Measurements from ENCODE around the gene SUPT7L.

DNA sequence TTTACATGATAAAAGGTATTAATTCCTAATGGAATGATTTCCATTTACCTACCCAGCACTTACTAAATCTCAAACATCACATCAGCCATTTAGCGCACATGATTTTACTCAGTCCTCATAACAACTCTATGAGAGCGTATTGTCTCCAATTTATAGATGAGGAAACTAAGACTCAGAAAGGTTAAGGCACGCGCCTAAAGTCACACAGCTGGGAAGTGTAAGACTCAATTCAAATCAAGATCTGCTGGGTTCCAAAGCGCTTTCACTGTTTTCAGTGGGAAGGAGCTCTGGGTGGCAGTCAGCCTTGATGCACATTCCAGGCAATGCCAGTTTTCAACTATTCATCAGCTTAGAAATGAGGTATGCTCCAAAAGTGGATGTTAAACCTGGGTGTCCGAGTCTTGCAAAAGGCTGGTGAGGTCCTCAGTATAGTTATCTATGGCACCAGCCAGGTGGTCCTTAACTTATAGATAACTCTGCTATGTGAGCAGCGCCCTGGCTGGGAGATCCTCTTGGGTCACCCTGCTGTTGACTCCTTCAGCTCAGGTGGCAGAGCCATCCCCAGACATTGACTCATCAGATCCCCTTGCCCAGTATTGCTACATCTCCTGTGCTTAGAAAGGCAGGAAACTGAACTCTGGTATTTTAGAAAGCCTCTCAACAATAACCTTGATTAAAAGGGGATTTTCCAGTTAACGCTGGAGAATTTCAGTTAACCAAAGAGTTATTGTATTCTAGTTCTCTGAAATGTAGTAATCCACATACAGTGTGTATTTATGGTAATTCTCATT, 47.4 kb upstream of the SUPT7L start:
- TF ChIP-seq XRCC5 (optimal IDR thresholded peaks at IDR 0.05; ENCODE audit: low read length) (no peak), RELA (CRISPR knock-in tag; IDR thresholded peaks at IDR 0.05) (no peak), TAF1 (CRISPR knock-in tag; IDR thresholded peaks at IDR 0.05) (no peak), POLR2AphosphoS5 (IDR thresholded peaks at IDR 0.05; ENCODE audit: low read depth, low read length) (no peak), NR2C2 (CRISPR knock-in tag; IDR thresholded peaks at IDR 0.05; ENCODE audit: borderline replicate concordance) (no peak), HMG20B (CRISPR knock-in tag; conservative IDR thresholded peaks at IDR 0.05) (no peak), YY1 (IDR thresholded peaks at IDR 0.05; ENCODE audit: insufficient read depth, insufficient replicate concordance, low read depth, low read length) (no peak)
- TF ChIP-seq, protein P1, sequence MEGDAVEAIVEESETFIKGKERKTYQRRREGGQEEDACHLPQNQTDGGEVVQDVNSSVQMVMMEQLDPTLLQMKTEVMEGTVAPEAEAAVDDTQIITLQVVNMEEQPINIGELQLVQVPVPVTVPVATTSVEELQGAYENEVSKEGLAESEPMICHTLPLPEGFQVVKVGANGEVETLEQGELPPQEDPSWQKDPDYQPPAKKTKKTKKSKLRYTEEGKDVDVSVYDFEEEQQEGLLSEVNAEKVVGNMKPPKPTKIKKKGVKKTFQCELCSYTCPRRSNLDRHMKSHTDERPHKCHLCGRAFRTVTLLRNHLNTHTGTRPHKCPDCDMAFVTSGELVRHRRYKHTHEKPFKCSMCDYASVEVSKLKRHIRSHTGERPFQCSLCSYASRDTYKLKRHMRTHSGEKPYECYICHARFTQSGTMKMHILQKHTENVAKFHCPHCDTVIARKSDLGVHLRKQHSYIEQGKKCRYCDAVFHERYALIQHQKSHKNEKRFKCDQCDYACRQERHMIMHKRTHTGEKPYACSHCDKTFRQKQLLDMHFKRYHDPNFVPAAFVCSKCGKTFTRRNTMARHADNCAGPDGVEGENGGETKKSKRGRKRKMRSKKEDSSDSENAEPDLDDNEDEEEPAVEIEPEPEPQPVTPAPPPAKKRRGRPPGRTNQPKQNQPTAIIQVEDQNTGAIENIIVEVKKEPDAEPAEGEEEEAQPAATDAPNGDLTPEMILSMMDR (CRISPR knock-in tag; IDR thresholded peaks at IDR 0.05) = no peak
- TF ChIP-seq, protein P2, sequence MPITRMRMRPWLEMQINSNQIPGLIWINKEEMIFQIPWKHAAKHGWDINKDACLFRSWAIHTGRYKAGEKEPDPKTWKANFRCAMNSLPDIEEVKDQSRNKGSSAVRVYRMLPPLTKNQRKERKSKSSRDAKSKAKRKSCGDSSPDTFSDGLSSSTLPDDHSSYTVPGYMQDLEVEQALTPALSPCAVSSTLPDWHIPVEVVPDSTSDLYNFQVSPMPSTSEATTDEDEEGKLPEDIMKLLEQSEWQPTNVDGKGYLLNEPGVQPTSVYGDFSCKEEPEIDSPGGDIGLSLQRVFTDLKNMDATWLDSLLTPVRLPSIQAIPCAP (CRISPR knock-in tag; IDR thresholded peaks at IDR 0.05; ENCODE audit: low read depth) = no peak
